SJSA1 (cell line): Measurements from ENCODE around the gene FNDC1. TPM values are rescaled to one million over a fixed set of nuclear protein-coding genes. Genes with fewer than 3 reads are reported as not detected.

Experiments used
- DNase-seq, 2 experiments: peaks; one replicate each; pipeline ENCODE4 v3.0.0-alpha.2; 2015 to 2020; ENCODE audit warnings: low spot score in 2 of 2, low read depth in 1 of 2
- H3K27ac ChIP-seq: fragments of 250-450 bp; sonication (Bioruptor Pico); 2 replicates; pipeline ENCODE4 v1.5.1; 2020; ENCODE audit warnings: mild to moderate bottlenecking, moderate library complexity
- H3K27me3 ChIP-seq: fragments of 250-450 bp; sonication (Bioruptor Pico); replicated peaks from 2 replicates; pipeline ENCODE4 v1.5.1; 2020; ENCODE audit warnings: mild to moderate bottlenecking, moderate library complexity
- H3K36me3 ChIP-seq: fragments of 250-450 bp; sonication (Bioruptor Pico); 2 replicates; pipeline ENCODE4 v1.5.1; 2020; ENCODE audit warnings: mild to moderate bottlenecking
- H3K4me1 ChIP-seq: fragments of 250-450 bp; sonication (Bioruptor Pico); replicated peaks from 2 replicates; pipeline ENCODE4 v1.6.1; 2021; ENCODE audit warnings: mild to moderate bottlenecking
- H3K4me3 ChIP-seq: fragments of 250-450 bp; sonication (Bioruptor Pico); 2 replicates; pipeline ENCODE4 v1.5.1; 2020; ENCODE audit warnings: mild to moderate bottlenecking
- H3K9me3 ChIP-seq: fragments of 250-450 bp; sonication (Bioruptor Pico); replicated peaks from 2 replicates; pipeline ENCODE4 v1.5.1; 2020; ENCODE audit warnings: mild to moderate bottlenecking
- total RNA-seq: library from RNA; depleted of rRNA; stranded (reverse); fragments of >200 nt; shearing (Covaris generic); gene quantifications from 2 replicates; pipeline ENCODE4 v1.2.3, GENCODE V29; 2014

The FNDC1 gene
- total RNA-seq, 1 experiment from 2014 or later = 4.9 TPM

GRCh38 chr6:159232751-159233150 lies 63.6 kb downstream of the FNDC1 start:
- H3K27me3 ChIP-seq = no peaks in the 10 kb centered on the region
- no peaks in the 10 kb centered on the region for H3K9me3 ChIP-seq
- H3K27ac ChIP-seq = no peak overlapping the region
- no peak overlapping the region for H3K4me3 ChIP-seq
- DNase-seq = no peak
- H3K36me3 ChIP-seq = peaks cover 8% of the 10 kb centered on the region
- peaks cover 21% of the 10 kb centered on the region for H3K4me1 ChIP-seq

GRCh38 chr6:159233365-159234101 lies 64.3 kb downstream of the FNDC1 start:
- H3K9me3 ChIP-seq = no peaks in the 10 kb centered on the region
- no peak for DNase-seq
- peaks cover 21% of the 10 kb centered on the region for H3K4me1 ChIP-seq
- H3K4me3 ChIP-seq = no peak overlapping the region
- H3K36me3 ChIP-seq = peaks cover 8% of the 10 kb centered on the region
- H3K27ac ChIP-seq = no peak overlapping the region
- no peaks in the 10 kb centered on the region for H3K27me3 ChIP-seq

- no peaks in the 10 kb centered on the region for H3K27me3 ChIP-seq
- H3K4me1 ChIP-seq = peaks cover 21% of the 10 kb centered on the region
- H3K4me3 ChIP-seq = no peak overlapping the region
- no peak overlapping the region for H3K27ac ChIP-seq
- peaks cover 8% of the 10 kb centered on the region for H3K36me3 ChIP-seq
- H3K9me3 ChIP-seq = no peaks in the 10 kb centered on the region
- no peak for DNase-seq
Measured at GRCh38 chr6:159234102-159234553, 64.9 kb downstream of the FNDC1 start.

GRCh38 chr6:159238920-159239558 lies 69.8 kb downstream of the FNDC1 start:
- DNase-seq = no peak
- Histone ChIP-seq H3K27me3 (no peaks in the 10 kb centered on the region), H3K4me1 (peaks cover 25% of the 10 kb centered on the region), H3K9me3 (no peaks in the 10 kb centered on the region), H3K27ac (no peak overlapping the region), H3K4me3 (no peak overlapping the region), H3K36me3 (no peaks in the 10 kb centered on the region)

- Histone ChIP-seq H3K4me1 (peaks cover 37% of the 10 kb centered on the region), H3K4me3 (no peak overlapping the region), H3K36me3 (0 out of 2 replicates have a peak, but pooled peaks cover 5% of the 10 kb centered on the region), H3K27me3 (no peaks in the 10 kb centered on the region), H3K27ac (no peak overlapping the region), H3K9me3 (no peaks in the 10 kb centered on the region)
- DNase-seq = no peak
Measured at GRCh38 chr6:159249128-159249527, 79.9 kb downstream of the FNDC1 start.

- no peak for DNase-seq
- peak overlapping the region; percentile 39 for H3K27ac ChIP-seq
- 0 out of 2 replicates have a peak, but pooled peaks cover 5% of the 10 kb centered on the region for H3K36me3 ChIP-seq
- no peaks in the 10 kb centered on the region for H3K27me3 ChIP-seq
- no peaks in the 10 kb centered on the region for H3K9me3 ChIP-seq
- H3K4me3 ChIP-seq = no peak overlapping the region
- H3K4me1 ChIP-seq = peaks cover 37% of the 10 kb centered on the region
Measured at GRCh38 chr6:159249752-159250151, 80.6 kb downstream of the FNDC1 start.

GRCh38 chr6:159250633-159251032 lies 81.4 kb downstream of the FNDC1 start:
- peak; percentile 63 to 65 for DNase-seq

GRCh38 chr6:159252955-159253508 lies 83.8 kb downstream of the FNDC1 start:
- Histone ChIP-seq H3K4me3 (no peak overlapping the region), H3K27me3 (no peaks in the 10 kb centered on the region), H3K36me3 (0 out of 2 replicates have a peak, but pooled peaks cover 5% of the 10 kb centered on the region), H3K27ac (no peak overlapping the region), H3K4me1 (peaks cover 37% of the 10 kb centered on the region), H3K9me3 (no peaks in the 10 kb centered on the region)
- DNase-seq = peak in 1 of 2 experiments; percentile 46

More at GRCh38 chr6:159250633-159251032, 81.4 kb downstream of the FNDC1 start:
- Histone ChIP-seq H3K27ac (peak overlapping the region; percentile 39), H3K36me3 (0 out of 2 replicates have a peak, but pooled peaks cover 5% of the 10 kb centered on the region), H3K9me3 (no peaks in the 10 kb centered on the region), H3K4me1 (peaks cover 37% of the 10 kb centered on the region), H3K27me3 (no peaks in the 10 kb centered on the region), H3K4me3 (no peak overlapping the region)

GRCh38 chr6:159254186-159254585 lies 85.0 kb downstream of the FNDC1 start:
- 0 out of 2 replicates have a peak, but pooled peaks cover 5% of the 10 kb centered on the region for H3K36me3 ChIP-seq
- no peaks in the 10 kb centered on the region for H3K9me3 ChIP-seq
- no peaks in the 10 kb centered on the region for H3K27me3 ChIP-seq
- no peak for DNase-seq
- H3K4me1 ChIP-seq = peaks cover 34% of the 10 kb centered on the region
- H3K4me3 ChIP-seq = no peak overlapping the region
- H3K27ac ChIP-seq = no peak overlapping the region

GRCh38 chr6:159255434-159255951 lies 86.3 kb downstream of the FNDC1 start:
- Histone ChIP-seq H3K4me3 (no peak overlapping the region), H3K27ac (no peak overlapping the region), H3K27me3 (no peaks in the 10 kb centered on the region), H3K4me1 (peaks cover 21% of the 10 kb centered on the region), H3K9me3 (no peaks in the 10 kb centered on the region), H3K36me3 (0 out of 2 replicates have a peak, but pooled peaks cover 5% of the 10 kb centered on the region)
- DNase-seq = no peak

GRCh38 chr6:159256128-159256527 lies 86.9 kb downstream of the FNDC1 start:
- Histone ChIP-seq H3K27ac (no peak overlapping the region), H3K36me3 (0 out of 2 replicates have a peak, but pooled peaks cover 5% of the 10 kb centered on the region), H3K27me3 (no peaks in the 10 kb centered on the region), H3K4me1 (peaks cover 15% of the 10 kb centered on the region), H3K4me3 (no peak overlapping the region), H3K9me3 (no peaks in the 10 kb centered on the region)
- DNase-seq = no peak

GRCh38 chr6:159257846-159258245 lies 88.6 kb downstream of the FNDC1 start:
- Histone ChIP-seq H3K4me3 (no peak overlapping the region), H3K4me1 (peaks cover 8% of the 10 kb centered on the region), H3K36me3 (no peaks in the 10 kb centered on the region), H3K9me3 (no peaks in the 10 kb centered on the region), H3K27me3 (no peaks in the 10 kb centered on the region), H3K27ac (no peak overlapping the region)
- DNase-seq = no peak

GRCh38 chr6:159259441-159260125 lies 90.4 kb downstream of the FNDC1 start:
- no peaks in the 10 kb centered on the region for H3K36me3 ChIP-seq
- DNase-seq = no peak

More at GRCh38 chr6:159259441-159260125, 90.4 kb downstream of the FNDC1 start:
- H3K9me3 ChIP-seq = no peaks in the 10 kb centered on the region
- H3K27ac ChIP-seq = no peak overlapping the region
- no peak overlapping the region for H3K4me3 ChIP-seq
- H3K27me3 ChIP-seq = no peaks in the 10 kb centered on the region
- no peaks in the 10 kb centered on the region for H3K4me1 ChIP-seq
